ENCODE results near the gene PCDH18.

The PCDH18 gene

GRCh38 chr4:137531986-137532868 lies at the start of gene PCDH18:
Gene PCDH18 (minus strand): TSS chr4:137532494. CDS start chr4:137532088, 406 bp downstream.
- Histone ChIP-seq H3K4me3 (ENCODE audit: low read length in 2 of 2) (peak within 1 kb of the TSS; percentile 68 to 83), H3K9me3 (ENCODE audit: control insufficient read depth in 2 of 2, low read length in 2 of 2) (no peaks in the 10 kb centered on the region), H3K36me3 (ENCODE audit: control insufficient read depth in 2 of 2, insufficient read depth in 2 of 2, low read length in 2 of 2) (no peaks in the 10 kb centered on the region), H3K27me3 (ENCODE audit: control insufficient read depth in 2 of 2, insufficient read depth in 2 of 2, low read length in 2 of 2) (no peaks in the 10 kb centered on the region), H3K9ac (ENCODE audit: low read depth in 1 of 2, low read length in 2 of 2) (peak within 1 kb of the TSS; percentile 48 to 52), H3K4me1 (ENCODE audit: control insufficient read depth in 2 of 2, insufficient read depth in 2 of 2, low read length in 2 of 2) (no peaks in the 10 kb centered on the region), H3K27ac (ENCODE audit: low read depth in 2 of 2, low read length in 2 of 2) (peak within 1 kb of the TSS; percentile 62 to 66)

GRCh38 chr4:137576446-137576845 lies 44.2 kb upstream of the PCDH18 start:
- Histone ChIP-seq H3K27ac (ENCODE audit: low read depth in 2 of 2, low read length in 2 of 2) (no peak overlapping the region), H3K9me3 (ENCODE audit: control insufficient read depth in 2 of 2, low read length in 2 of 2) (no peaks in the 10 kb centered on the region), H3K4me1 (ENCODE audit: control insufficient read depth in 2 of 2, insufficient read depth in 2 of 2, low read length in 2 of 2) (no peaks in the 10 kb centered on the region), H3K27me3 (ENCODE audit: control insufficient read depth in 2 of 2, insufficient read depth in 2 of 2, low read length in 2 of 2) (no peaks in the 10 kb centered on the region), H3K4me3 (ENCODE audit: low read length in 2 of 2) (no peak overlapping the region), H3K36me3 (ENCODE audit: control insufficient read depth in 2 of 2, insufficient read depth in 2 of 2, low read length in 2 of 2) (no peaks in the 10 kb centered on the region), H3K9ac (ENCODE audit: low read depth in 1 of 2, low read length in 2 of 2) (no peak overlapping the region)

- Histone ChIP-seq H3K27me3 (ENCODE audit: control insufficient read depth in 2 of 2, insufficient read depth in 2 of 2, low read length in 2 of 2) (no peaks in the 10 kb centered on the region), H3K4me3 (ENCODE audit: low read length in 2 of 2) (no peak overlapping the region), H3K4me1 (ENCODE audit: control insufficient read depth in 2 of 2, insufficient read depth in 2 of 2, low read length in 2 of 2) (no peaks in the 10 kb centered on the region), H3K9ac (ENCODE audit: low read depth in 1 of 2, low read length in 2 of 2) (no peak overlapping the region), H3K36me3 (ENCODE audit: control insufficient read depth in 2 of 2, insufficient read depth in 2 of 2, low read length in 2 of 2) (no peaks in the 10 kb centered on the region), H3K9me3 (ENCODE audit: control insufficient read depth in 2 of 2, low read length in 2 of 2) (no peaks in the 10 kb centered on the region), H3K27ac (ENCODE audit: low read depth in 2 of 2, low read length in 2 of 2) (no peak overlapping the region)
Measured at GRCh38 chr4:137572647-137573046, 40.4 kb upstream of the PCDH18 start.

GRCh38 chr4:137572163-137572562 lies 39.9 kb upstream of the PCDH18 start:
- no peaks in the 10 kb centered on the region for H3K36me3 ChIP-seq (ENCODE audit: control insufficient read depth in 2 of 2, insufficient read depth in 2 of 2, low read length in 2 of 2)
- no peaks in the 10 kb centered on the region for H3K27me3 ChIP-seq (ENCODE audit: control insufficient read depth in 2 of 2, insufficient read depth in 2 of 2, low read length in 2 of 2)

GRCh38 chr4:137559801-137560200 lies 27.5 kb upstream of the PCDH18 start:
- no peaks in the 10 kb centered on the region for H3K36me3 ChIP-seq (ENCODE audit: control insufficient read depth in 2 of 2, insufficient read depth in 2 of 2, low read length in 2 of 2)

More at GRCh38 chr4:137572163-137572562, 39.9 kb upstream of the PCDH18 start:
- Histone ChIP-seq H3K27ac (ENCODE audit: low read depth in 2 of 2, low read length in 2 of 2) (no peak overlapping the region), H3K4me3 (ENCODE audit: low read length in 2 of 2) (no peak overlapping the region), H3K9me3 (ENCODE audit: control insufficient read depth in 2 of 2, low read length in 2 of 2) (no peaks in the 10 kb centered on the region), H3K4me1 (ENCODE audit: control insufficient read depth in 2 of 2, insufficient read depth in 2 of 2, low read length in 2 of 2) (no peaks in the 10 kb centered on the region), H3K9ac (ENCODE audit: low read depth in 1 of 2, low read length in 2 of 2) (no peak overlapping the region)

GRCh38 chr4:137558951-137559350 lies 26.7 kb upstream of the PCDH18 start:
- peak overlapping the region in 1 of 2 donors; percentile 20 for H3K27ac ChIP-seq (ENCODE audit: low read depth in 2 of 2, low read length in 2 of 2)
- H3K36me3 ChIP-seq (ENCODE audit: control insufficient read depth in 2 of 2, insufficient read depth in 2 of 2, low read length in 2 of 2), result no peaks in the 10 kb centered on the region
- no peak overlapping the region for H3K9ac ChIP-seq (ENCODE audit: low read depth in 1 of 2, low read length in 2 of 2)

More at GRCh38 chr4:137559801-137560200, 27.5 kb upstream of the PCDH18 start:
- no peaks in the 10 kb centered on the region for H3K27me3 ChIP-seq (ENCODE audit: control insufficient read depth in 2 of 2, insufficient read depth in 2 of 2, low read length in 2 of 2)
- no peak overlapping the region for H3K4me3 ChIP-seq (ENCODE audit: low read length in 2 of 2)
- H3K27ac ChIP-seq (ENCODE audit: low read depth in 2 of 2, low read length in 2 of 2), result no peak overlapping the region
- H3K9me3 ChIP-seq (ENCODE audit: control insufficient read depth in 2 of 2, low read length in 2 of 2), result no peaks in the 10 kb centered on the region
- no peak overlapping the region for H3K9ac ChIP-seq (ENCODE audit: low read depth in 1 of 2, low read length in 2 of 2)
- H3K4me1 ChIP-seq (ENCODE audit: control insufficient read depth in 2 of 2, insufficient read depth in 2 of 2, low read length in 2 of 2), result no peaks in the 10 kb centered on the region

GRCh38 chr4:137545461-137545861 lies 13.2 kb upstream of the PCDH18 start:
- no peak overlapping the region for H3K4me3 ChIP-seq (ENCODE audit: low read length in 2 of 2)
- H3K9ac ChIP-seq (ENCODE audit: low read depth in 1 of 2, low read length in 2 of 2), result no peak overlapping the region
- no peaks in the 10 kb centered on the region for H3K27me3 ChIP-seq (ENCODE audit: control insufficient read depth in 2 of 2, insufficient read depth in 2 of 2, low read length in 2 of 2)
- H3K36me3 ChIP-seq (ENCODE audit: control insufficient read depth in 2 of 2, insufficient read depth in 2 of 2, low read length in 2 of 2), result no peaks in the 10 kb centered on the region
- H3K4me1 ChIP-seq (ENCODE audit: control insufficient read depth in 2 of 2, insufficient read depth in 2 of 2, low read length in 2 of 2), result no peaks in the 10 kb centered on the region
- H3K27ac ChIP-seq (ENCODE audit: low read depth in 2 of 2, low read length in 2 of 2), result peak overlapping the region in 1 of 2 donors; percentile 7
- no peaks in the 10 kb centered on the region for H3K9me3 ChIP-seq (ENCODE audit: control insufficient read depth in 2 of 2, low read length in 2 of 2)

More at GRCh38 chr4:137558951-137559350, 26.7 kb upstream of the PCDH18 start:
- Histone ChIP-seq H3K4me1 (ENCODE audit: control insufficient read depth in 2 of 2, insufficient read depth in 2 of 2, low read length in 2 of 2) (no peaks in the 10 kb centered on the region), H3K27me3 (ENCODE audit: control insufficient read depth in 2 of 2, insufficient read depth in 2 of 2, low read length in 2 of 2) (no peaks in the 10 kb centered on the region), H3K4me3 (ENCODE audit: low read length in 2 of 2) (no peak overlapping the region), H3K9me3 (ENCODE audit: control insufficient read depth in 2 of 2, low read length in 2 of 2) (no peaks in the 10 kb centered on the region)

- H3K36me3 ChIP-seq (ENCODE audit: control insufficient read depth in 2 of 2, insufficient read depth in 2 of 2, low read length in 2 of 2), result no peaks in the 10 kb centered on the region
- peak overlapping the region in 1 of 2 donors; percentile 3 for H3K27ac ChIP-seq (ENCODE audit: low read depth in 2 of 2, low read length in 2 of 2)
- H3K4me1 ChIP-seq (ENCODE audit: control insufficient read depth in 2 of 2, insufficient read depth in 2 of 2, low read length in 2 of 2), result no peaks in the 10 kb centered on the region
- no peak overlapping the region for H3K4me3 ChIP-seq (ENCODE audit: low read length in 2 of 2)
- H3K27me3 ChIP-seq (ENCODE audit: control insufficient read depth in 2 of 2, insufficient read depth in 2 of 2, low read length in 2 of 2), result no peaks in the 10 kb centered on the region
- no peaks in the 10 kb centered on the region for H3K9me3 ChIP-seq (ENCODE audit: control insufficient read depth in 2 of 2, low read length in 2 of 2)
- no peak overlapping the region for H3K9ac ChIP-seq (ENCODE audit: low read depth in 1 of 2, low read length in 2 of 2)
Measured at GRCh38 chr4:137543648-137544047, 11.4 kb upstream of the PCDH18 start.

- H3K4me3 ChIP-seq (ENCODE audit: low read length in 2 of 2), result no peak overlapping the region
- peak overlapping the region in 1 of 2 donors; percentile 3 for H3K27ac ChIP-seq (ENCODE audit: low read depth in 2 of 2, low read length in 2 of 2)
- no peaks in the 10 kb centered on the region for H3K36me3 ChIP-seq (ENCODE audit: control insufficient read depth in 2 of 2, insufficient read depth in 2 of 2, low read length in 2 of 2)
- H3K9me3 ChIP-seq (ENCODE audit: control insufficient read depth in 2 of 2, low read length in 2 of 2), result no peaks in the 10 kb centered on the region
- H3K4me1 ChIP-seq (ENCODE audit: control insufficient read depth in 2 of 2, insufficient read depth in 2 of 2, low read length in 2 of 2), result no peaks in the 10 kb centered on the region
- no peak overlapping the region for H3K9ac ChIP-seq (ENCODE audit: low read depth in 1 of 2, low read length in 2 of 2)
- H3K27me3 ChIP-seq (ENCODE audit: control insufficient read depth in 2 of 2, insufficient read depth in 2 of 2, low read length in 2 of 2), result no peaks in the 10 kb centered on the region
Measured at GRCh38 chr4:137543198-137543597, 10.9 kb upstream of the PCDH18 start.

GRCh38 chr4:137541876-137542646 lies 9.8 kb upstream of the PCDH18 start:
- H3K9ac ChIP-seq (ENCODE audit: low read depth in 1 of 2, low read length in 2 of 2), result no peak overlapping the region
- no peaks in the 10 kb centered on the region for H3K4me1 ChIP-seq (ENCODE audit: control insufficient read depth in 2 of 2, insufficient read depth in 2 of 2, low read length in 2 of 2)
- H3K9me3 ChIP-seq (ENCODE audit: control insufficient read depth in 2 of 2, low read length in 2 of 2), result no peaks in the 10 kb centered on the region
- peak overlapping the region in 1 of 2 donors; percentile 39 for H3K4me3 ChIP-seq (ENCODE audit: low read length in 2 of 2)
- H3K36me3 ChIP-seq (ENCODE audit: control insufficient read depth in 2 of 2, insufficient read depth in 2 of 2, low read length in 2 of 2), result no peaks in the 10 kb centered on the region
- H3K27ac ChIP-seq (ENCODE audit: low read depth in 2 of 2, low read length in 2 of 2), result peak overlapping the region; percentile 17 to 39
- H3K27me3 ChIP-seq (ENCODE audit: control insufficient read depth in 2 of 2, insufficient read depth in 2 of 2, low read length in 2 of 2), result no peaks in the 10 kb centered on the region
